ENCODE data around the gene CHAF1A. TPM values are rescaled to one million over a fixed set of nuclear protein-coding genes. Genes with fewer than 3 reads are reported as not detected.

CHAF1A gene
- total RNA-seq, 3 donors from 2014 or later (not counting 1 experiment from before 2014, with no cell fraction given): 34.4 to 40.8 (median 35.2) TPM

GRCh38 chr19:4379383-4380253 lies 22.8 kb upstream of the CHAF1A start:
- H3K9me3 ChIP-seq (ENCODE audit: control insufficient read depth, insufficient read depth, low read length): no peaks in the 10 kb centered on the region
- no peaks in the 10 kb centered on the region for H3K27me3 Mint-ChIP-seq (ENCODE audit: low read depth in 2 of 2)
- peaks cover 70% of the 10 kb centered on the region for H3K4me1 ChIP-seq (ENCODE audit: control insufficient read depth, insufficient read depth, low read length)
- peak; percentile 15 to 31 (median 25) for ATAC-seq
- DNase-seq: peak in 1 of 2 donors; percentile 55
- intact Hi-C loops (cut with micrococcal nuclease): no loop called here
- peak overlapping the region; percentile 4 for H3K4me3 ChIP-seq (ENCODE audit: low read length)
- H3K27ac ChIP-seq (ENCODE audit: low read length): peak overlapping the region; percentile 77
- H3K4me1 Mint-ChIP-seq: peaks cover 28 to 41% of the 10 kb centered on the region in 2 donors
- H3K27ac Mint-ChIP-seq: peak overlapping the region; percentile 82 to 87
- WGBS (ENCODE audit: insufficient coverage): 36% methylated on average over 20 of the region's 20 CpGs
- peaks cover 2% of the 10 kb centered on the region for H3K36me3 ChIP-seq (ENCODE audit: control insufficient read depth, insufficient read depth, low read length)
- TF ChIP-seq CTCF (IDR thresholded peaks at IDR 0.05): no peak
- peak overlapping the region; percentile 83 for H3K4me3 Mint-ChIP-seq
- H3K9me3 Mint-ChIP-seq: no peaks in the 10 kb centered on the region
- no peaks in the 10 kb centered on the region for H3K36me3 Mint-ChIP-seq
- no peaks in the 10 kb centered on the region for H3K27me3 ChIP-seq (ENCODE audit: control insufficient read depth, insufficient read depth, low read length)

GRCh38 chr19:4380254-4380727 lies 22.1 kb upstream of the CHAF1A start:
- Histone ChIP-seq H3K4me1 (ENCODE audit: control insufficient read depth, insufficient read depth, low read length) (peaks cover 64% of the 10 kb centered on the region), H3K36me3 (ENCODE audit: control insufficient read depth, insufficient read depth, low read length) (peaks cover 3% of the 10 kb centered on the region), H3K9me3 (ENCODE audit: control insufficient read depth, insufficient read depth, low read length) (no peaks in the 10 kb centered on the region), H3K27ac (ENCODE audit: low read length) (peak overlapping the region; percentile 77), H3K4me3 (ENCODE audit: low read length) (peak overlapping the region; percentile 4), H3K27me3 (ENCODE audit: control insufficient read depth, insufficient read depth, low read length) (no peaks in the 10 kb centered on the region)
- ATAC-seq: peak; percentile 78 to 85 (median 84)
- Mint-ChIP-seq H3K27me3 (ENCODE audit: low read depth in 2 of 2) (no peaks in the 10 kb centered on the region), H3K4me1 (peaks cover 28 to 41% of the 10 kb centered on the region in 2 donors), H3K4me3 (peak overlapping the region; percentile 83), H3K36me3 (no peaks in the 10 kb centered on the region), H3K27ac (peak overlapping the region; percentile 82 to 87), H3K9me3 (no peaks in the 10 kb centered on the region)
- intact Hi-C loops (cut with micrococcal nuclease): no loop called here
- TF ChIP-seq CTCF (IDR thresholded peaks at IDR 0.05): no peak
- WGBS (ENCODE audit: insufficient coverage): 2% methylated on average over 17 of the region's 17 CpGs
- peak in 1 of 2 donors; percentile 77 for DNase-seq

- H3K4me3 Mint-ChIP-seq: no peak overlapping the region
- H3K27ac ChIP-seq (ENCODE audit: low read length): no peak overlapping the region
- H3K36me3 ChIP-seq (ENCODE audit: control insufficient read depth, insufficient read depth, low read length): peaks cover 11% of the 10 kb centered on the region
- TF ChIP-seq CTCF (IDR thresholded peaks at IDR 0.05): no peak
- peaks cover 27% of the 10 kb centered on the region for H3K4me1 ChIP-seq (ENCODE audit: control insufficient read depth, insufficient read depth, low read length)
- H3K27ac Mint-ChIP-seq: no peak overlapping the region
- no peaks in the 10 kb centered on the region for H3K27me3 Mint-ChIP-seq (ENCODE audit: low read depth in 2 of 2)
- 97% methylated on average over 15 of the region's 15 CpGs for WGBS (ENCODE audit: insufficient coverage)
- H3K9me3 ChIP-seq (ENCODE audit: control insufficient read depth, insufficient read depth, low read length): no peaks in the 10 kb centered on the region
- H3K9me3 Mint-ChIP-seq: no peaks in the 10 kb centered on the region
- no peaks in the 10 kb centered on the region for H3K36me3 Mint-ChIP-seq
- DNase-seq (no peak), ATAC-seq (no peak)
- peaks cover 22 to 32% of the 10 kb centered on the region in 2 donors for H3K4me1 Mint-ChIP-seq
- no peaks in the 10 kb centered on the region for H3K27me3 ChIP-seq (ENCODE audit: control insufficient read depth, insufficient read depth, low read length)
- H3K4me3 ChIP-seq (ENCODE audit: low read length): no peak overlapping the region
- intact Hi-C loops (cut with micrococcal nuclease): no loop called here
Observed at GRCh38 chr19:4385291-4386040, 17.0 kb upstream of the CHAF1A start.

Data from natural killer cell (primary cell).